ENCODE measurements around the gene NREP. TPM values are rescaled to one million over a fixed set of nuclear protein-coding genes. Genes with fewer than 3 reads are reported as not detected.

The NREP gene
- total RNA-seq, 1 experiment from 2014 or later, result not detected

DNA sequence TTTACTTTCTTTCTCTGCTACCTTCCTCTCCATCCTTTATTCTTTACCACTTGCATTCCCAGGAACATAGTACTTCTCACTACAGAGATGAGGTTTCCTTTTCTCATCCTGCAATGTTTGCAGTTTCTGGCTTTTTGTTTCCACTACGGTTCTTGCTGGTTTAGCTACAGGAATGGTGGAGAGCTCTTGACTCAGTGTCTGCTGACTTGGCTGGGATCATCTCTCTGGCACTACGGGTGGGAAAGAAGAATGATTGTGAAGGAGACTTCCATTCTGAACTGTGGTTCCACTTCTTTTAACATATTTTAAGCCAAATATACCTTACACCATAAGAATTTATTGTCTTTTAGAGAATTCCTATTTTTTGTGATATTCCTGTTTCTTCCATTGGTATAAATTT is 65.1 kb downstream of the NREP start:
- Histone ChIP-seq H3K36me3 (ENCODE audit: low read depth) (no peaks in the 10 kb centered on the region), H3K9me3 (ENCODE audit: insufficient read depth, low read depth) (no peaks in the 10 kb centered on the region), H2AFZ (no peak overlapping the region), H3K27ac (no peak overlapping the region), H3K4me1 (replicated peaks; ENCODE audit: insufficient read depth) (no peaks in the 10 kb centered on the region), H3F3A (ENCODE audit: insufficient read depth, low read depth) (no peaks in the 10 kb centered on the region), H3K27me3 (ENCODE audit: insufficient read depth, low read depth) (no peaks in the 10 kb centered on the region), H4K20me1 (ENCODE audit: insufficient read depth) (no peaks in the 10 kb centered on the region), H3K4me2 (no peak overlapping the region), H3K9me2 (ENCODE audit: insufficient read depth) (no peaks in the 10 kb centered on the region), H3K4me3 (no peak overlapping the region), H3K79me2 (ENCODE audit: low read depth) (no peaks in the 10 kb centered on the region)
- TF ChIP-seq, protein P1, sequence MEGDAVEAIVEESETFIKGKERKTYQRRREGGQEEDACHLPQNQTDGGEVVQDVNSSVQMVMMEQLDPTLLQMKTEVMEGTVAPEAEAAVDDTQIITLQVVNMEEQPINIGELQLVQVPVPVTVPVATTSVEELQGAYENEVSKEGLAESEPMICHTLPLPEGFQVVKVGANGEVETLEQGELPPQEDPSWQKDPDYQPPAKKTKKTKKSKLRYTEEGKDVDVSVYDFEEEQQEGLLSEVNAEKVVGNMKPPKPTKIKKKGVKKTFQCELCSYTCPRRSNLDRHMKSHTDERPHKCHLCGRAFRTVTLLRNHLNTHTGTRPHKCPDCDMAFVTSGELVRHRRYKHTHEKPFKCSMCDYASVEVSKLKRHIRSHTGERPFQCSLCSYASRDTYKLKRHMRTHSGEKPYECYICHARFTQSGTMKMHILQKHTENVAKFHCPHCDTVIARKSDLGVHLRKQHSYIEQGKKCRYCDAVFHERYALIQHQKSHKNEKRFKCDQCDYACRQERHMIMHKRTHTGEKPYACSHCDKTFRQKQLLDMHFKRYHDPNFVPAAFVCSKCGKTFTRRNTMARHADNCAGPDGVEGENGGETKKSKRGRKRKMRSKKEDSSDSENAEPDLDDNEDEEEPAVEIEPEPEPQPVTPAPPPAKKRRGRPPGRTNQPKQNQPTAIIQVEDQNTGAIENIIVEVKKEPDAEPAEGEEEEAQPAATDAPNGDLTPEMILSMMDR (conservative IDR thresholded peaks at IDR 0.05), result no peak
- CTCF ChIA-PET, result no interaction called here
- no peak for DNase-seq
- intact Hi-C loops (cut with micrococcal nuclease; ENCODE audit: unreplicated experiment), result no loop called here
- BruUV-seq (replicated peaks), result no TSS peak
- POLR2A ChIA-PET (ENCODE audit: unreplicated experiment), result no interaction called here

DNA sequence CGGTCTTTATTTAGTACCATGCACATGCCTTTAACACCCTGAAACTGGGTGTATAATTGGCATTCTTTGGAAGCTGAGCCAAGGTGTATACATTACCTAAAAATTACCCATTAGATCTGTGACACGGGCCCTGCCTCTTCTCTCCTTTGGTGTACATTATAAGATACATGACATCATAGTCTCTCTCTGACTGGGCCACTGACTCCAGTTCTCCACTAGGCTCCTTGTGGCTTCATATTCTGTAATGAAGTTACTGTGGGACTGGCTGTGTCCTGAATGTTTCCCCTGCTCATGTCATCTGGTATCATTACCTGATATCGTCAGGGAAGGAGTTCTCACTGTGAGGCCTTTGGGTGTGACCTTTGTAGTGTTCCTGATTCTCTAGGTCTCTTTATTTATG is 65.5 kb downstream of the NREP start:
- H3K9me2 ChIP-seq (ENCODE audit: insufficient read depth), result no peaks in the 10 kb centered on the region
- intact Hi-C loops (cut with micrococcal nuclease; ENCODE audit: unreplicated experiment), result no loop called here
- POLR2A ChIA-PET (ENCODE audit: unreplicated experiment), result no interaction called here
- no peaks in the 10 kb centered on the region for H4K20me1 ChIP-seq (ENCODE audit: insufficient read depth)
- H3K27ac ChIP-seq, result no peak overlapping the region
- no peak overlapping the region for H2AFZ ChIP-seq
- no peaks in the 10 kb centered on the region for H3K9me3 ChIP-seq (ENCODE audit: insufficient read depth, low read depth)
- BruUV-seq (replicated peaks), result no TSS peak
- CTCF ChIA-PET, result no interaction called here
- H3K27me3 ChIP-seq (ENCODE audit: insufficient read depth, low read depth), result no peaks in the 10 kb centered on the region
- no peak overlapping the region for H3K4me2 ChIP-seq
- no peaks in the 10 kb centered on the region for H3F3A ChIP-seq (ENCODE audit: insufficient read depth, low read depth)
- no peak overlapping the region for H3K4me3 ChIP-seq
- DNase-seq, result no peak
- no peaks in the 10 kb centered on the region for H3K36me3 ChIP-seq (ENCODE audit: low read depth)
- no peaks in the 10 kb centered on the region for H3K4me1 ChIP-seq (replicated peaks; ENCODE audit: insufficient read depth)
- TF ChIP-seq, protein P1 (conservative IDR thresholded peaks at IDR 0.05), result no peak
- H3K79me2 ChIP-seq (ENCODE audit: low read depth), result no peaks in the 10 kb centered on the region

DNA sequence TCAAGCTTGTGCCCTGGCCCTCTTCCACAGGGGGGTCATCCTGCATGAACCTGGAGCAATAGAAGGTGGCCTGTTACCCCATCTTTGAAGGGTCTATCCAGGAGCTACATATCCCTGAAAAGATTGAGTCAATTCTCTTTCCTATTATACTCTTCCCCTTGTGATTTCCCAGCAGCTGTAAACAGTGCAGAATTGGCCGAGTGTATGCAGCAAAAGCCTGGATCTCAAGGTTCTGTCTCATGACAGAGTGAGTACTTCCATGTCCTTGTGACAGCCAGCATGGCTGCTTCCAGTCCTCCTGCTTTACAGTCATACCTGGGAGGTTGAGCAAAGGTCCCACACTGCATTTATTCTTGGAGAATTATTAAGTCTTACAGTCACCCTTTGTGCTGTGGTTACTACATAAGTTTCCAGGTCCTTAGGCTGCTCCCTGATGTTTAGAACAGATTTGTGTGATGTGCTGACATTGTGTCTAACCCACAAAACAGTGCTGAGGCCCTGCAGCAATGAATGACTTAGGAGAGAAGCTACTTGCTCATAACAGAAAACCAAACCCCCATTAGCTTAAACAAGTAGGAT is 67.5 kb downstream of the NREP start:
- TF ChIP-seq, protein P1 (conservative IDR thresholded peaks at IDR 0.05), result no peak
- no peak for TF ChIP-seq EZH2 (IDR thresholded peaks at IDR 0.05; ENCODE audit: low read depth)
- Histone ChIP-seq H2AFZ (no peak overlapping the region), H3K27me3 (ENCODE audit: insufficient read depth, low read depth) (no peaks in the 10 kb centered on the region), H3K9me3 (ENCODE audit: insufficient read depth, low read depth) (no peaks in the 10 kb centered on the region; the same call in 1 of the 2 replicates), H3K4me1 (replicated peaks; ENCODE audit: insufficient read depth) (no peaks in the 10 kb centered on the region), H3K4me3 (no peak overlapping the region), H3F3A (ENCODE audit: insufficient read depth, low read depth) (no peaks in the 10 kb centered on the region), H4K20me1 (ENCODE audit: insufficient read depth) (no peaks in the 10 kb centered on the region), H3K36me3 (ENCODE audit: low read depth) (no peaks in the 10 kb centered on the region), H3K79me2 (ENCODE audit: low read depth) (no peaks in the 10 kb centered on the region), H3K4me2 (no peak overlapping the region), H3K27ac (no peak overlapping the region), H3K9me2 (ENCODE audit: insufficient read depth) (no peaks in the 10 kb centered on the region)
- intact Hi-C loops (cut with micrococcal nuclease; ENCODE audit: unreplicated experiment), result no loop called here
- no TSS peak for BruUV-seq (replicated peaks)
- ChIA-PET POLR2A (ENCODE audit: unreplicated experiment) (no interaction called here), CTCF (no interaction called here)
- DNase-seq, result no peak
